IgD-negative memory B cell (primary cell): Measurements from ENCODE around the gene REPS2. TPM values are rescaled to one million over a fixed set of nuclear protein-coding genes. Genes with fewer than 3 reads are reported as not detected.
A peak's percentile ranks its signal among the peaks of the same experiment; 100 is the strongest.

Experiments
- H3K27ac Mint-ChIP-seq, 3 donors: one replicate each; pipeline ENCODE4 v1.8.0; 2020 to 2022; ENCODE audit warnings: mild to moderate bottlenecking in 3 of 3, mixed read lengths in 3 of 3, moderate library complexity in 1 of 3
- H3K27me3 Mint-ChIP-seq: one replicate; pipeline ENCODE4 v1.8.0; 2021; ENCODE audit warnings: mixed read lengths
- H3K36me3 Mint-ChIP-seq: one replicate; pipeline ENCODE4 v1.8.0; 2020; ENCODE audit warnings: mild to moderate bottlenecking, mixed read lengths
- H3K4me1 Mint-ChIP-seq, 3 donors: one replicate each; pipeline ENCODE4 v1.8.0; 2020 to 2022; ENCODE audit warnings: mixed read lengths in 3 of 3, mild to moderate bottlenecking in 1 of 3
- H3K4me3 Mint-ChIP-seq, 4 donors: one replicate each; pipeline ENCODE4 v1.8.0; 2020 to 2022; ENCODE audit warnings: mild to moderate bottlenecking in 4 of 4, mixed read lengths in 4 of 4, moderate library complexity in 3 of 4
- H3K9me3 Mint-ChIP-seq, 3 donors: one replicate each; pipeline ENCODE4 v1.8.0; 2020 to 2021; ENCODE audit warnings: mixed read lengths in 3 of 3, mild to moderate bottlenecking in 1 of 3
- polyA plus RNA-seq: library from polyadenylated mRNA; unstranded; fragments of 300-500 nt; fragmentation: Illumina TruSeq; gene quantifications from one replicate; pipeline ENCODE4 v1.2.3, GENCODE V29; 2021

Gene REPS2
- polyA plus RNA-seq, 1 donor from 2014 or later: 1.3 TPM

GRCh38 chrX:17187136-17187756 lies 240.8 kb downstream of the REPS2 start:
- peak overlapping the region in 1 of 3 donors; percentile 78 for H3K27ac Mint-ChIP-seq
- no peaks in the 10 kb centered on the region for H3K9me3 Mint-ChIP-seq
- H3K36me3 Mint-ChIP-seq: no peaks in the 10 kb centered on the region
- no peak overlapping the region for H3K4me3 Mint-ChIP-seq
- H3K27me3 Mint-ChIP-seq: peaks cover 3% of the 10 kb centered on the region
- no peaks in the 10 kb centered on the region for H3K4me1 Mint-ChIP-seq

GRCh38 chrX:17192106-17192505 lies 245.6 kb downstream of the REPS2 start:
- H3K27ac Mint-ChIP-seq: no peak overlapping the region
- no peaks in the 10 kb centered on the region for H3K27me3 Mint-ChIP-seq
- no peaks in the 10 kb centered on the region for H3K9me3 Mint-ChIP-seq
- no peak overlapping the region for H3K4me3 Mint-ChIP-seq
- H3K4me1 Mint-ChIP-seq: no peaks in the 10 kb centered on the region
- no peaks in the 10 kb centered on the region for H3K36me3 Mint-ChIP-seq

Other genes starting within 250 kb of the REPS2 start
- gene CTPS2, start 234.0 kb upstream of the REPS2 start, polyA plus RNA-seq: 4.5 TPM
- gene SYAP1, start 227.0 kb upstream of the REPS2 start, polyA plus RNA-seq: 19.8 TPM
- gene TXLNG, start 160.2 kb upstream of the REPS2 start, polyA plus RNA-seq: 17.1 TPM
- gene RBBP7, start 76.3 kb upstream of the REPS2 start, polyA plus RNA-seq: 170 TPM